HEK293T (cell line): Measurements from ENCODE around the gene IRAK4.

Source experiments
- BHLHE40 ChIP-seq: fragments of 450-650 bp; IDR thresholded peaks from 2 replicates; pipeline ENCODE4 v1.6.1; 2016; ENCODE audit warnings: mild to moderate bottlenecking, moderate library complexity, borderline replicate concordance
- FOXA1 ChIP-seq: fragments of 450-650 bp; IDR thresholded peaks from 2 replicates; pipeline ENCODE4 v1.6.1; 2016; ENCODE audit warnings: mild to moderate bottlenecking
- FOXK2 ChIP-seq: fragments of 450-650 bp; IDR thresholded peaks from 2 replicates; pipeline ENCODE4 v1.6.1; 2016; ENCODE audit warnings: mild to moderate bottlenecking
- FOXM1 ChIP-seq: fragments of 450-650 bp; IDR thresholded peaks from 2 replicates; pipeline ENCODE4 v1.6.1; 2017; ENCODE audit warnings: mild to moderate bottlenecking, borderline replicate concordance
- HDGF ChIP-seq: fragments of 450-650 bp; IDR thresholded peaks from 2 replicates; pipeline ENCODE4 v1.6.1; 2017; ENCODE audit warnings: antibody characterized with exemption, borderline replicate concordance
- NFRKB ChIP-seq: fragments of 450-650 bp; IDR thresholded peaks from 2 replicates; pipeline ENCODE4 v1.6.1; 2016; ENCODE audit warnings: mild to moderate bottlenecking, moderate library complexity
- PKNOX1 ChIP-seq: fragments of 450-650 bp; IDR thresholded peaks from 2 replicates; pipeline ENCODE4 v1.6.1; 2016
- SP1 ChIP-seq: fragments of 450-650 bp; IDR thresholded peaks from 2 replicates; pipeline ENCODE4 v1.6.1; 2017
- SUZ12 ChIP-seq: fragments of 450-650 bp; IDR thresholded peaks from 2 replicates; pipeline ENCODE4 v1.6.1; 2016; ENCODE audit warnings: mild to moderate bottlenecking
- TARDBP ChIP-seq: fragments of 450-650 bp; IDR thresholded peaks from 2 replicates; pipeline ENCODE4 v1.6.1; 2016

GRCh38 chr12:43766291-43766690 lies 7.5 kb downstream of the IRAK4 start:
- TF ChIP-seq FOXA1 (no peak), SUZ12 (no peak), FOXK2 (no peak), HDGF (no peak), NFRKB (no peak), SP1 (no peak), PKNOX1 (no peak), TARDBP (no peak), FOXM1 (no peak), BHLHE40 (no peak)
